IMR-90 (cell line): Measurements from ENCODE around the gene CNP. TPM values are rescaled to one million over a fixed set of nuclear protein-coding genes. Genes with fewer than 3 reads are reported as not detected.

ENCODE experiments used
- ATAC-seq: fragments of 200-7000 bp; cut with Tn5 transposase; 2 replicates; pipeline ENCODE4 v1.9.1; 2020; ENCODE audit warnings: low read depth, mild to moderate bottlenecking, moderate library complexity
- BruUV-seq: library from RNA; stranded (reverse); fragments of 400-500 nt; replicated peaks from 2 replicates; lab custom pipeline; 2021; lab: Mats Ljungman, UMichigan
- CTCF ChIA-PET: fragments of 300-600 bp; formaldehyde crosslinking; extraction: SDS; loops from one replicate; lab custom pipeline; 2021; ENCODE audit warnings: antibody characterized with exemption; lab: Yijun Ruan, JAX
- POLR2A ChIA-PET: fragments of 300-600 bp; sonication (Branson Sonifier 250); formaldehyde crosslinking; loops from one replicate; lab custom pipeline; 2022; ENCODE audit warnings: antibody characterized with exemption; ENCODE audit not compliant: unreplicated experiment; lab: Charles Lee
- DNase-seq: peaks from one replicate; pipeline ENCODE4 v3.0.0; 2013
- H2AFZ ChIP-seq: replicated peaks from 2 replicates; pipeline ENCODE3; 2013; ENCODE audit warnings: low read length, mild to moderate bottlenecking; ENCODE audit not compliant: poor library complexity
- H2AK5ac ChIP-seq: 2 replicates; pipeline ENCODE4 v1.6.1; 2013; ENCODE audit warnings: low read depth, low read length, inconsistent platforms
- H2AK9ac ChIP-seq: replicated peaks from 2 replicates; pipeline ENCODE3; 2013; ENCODE audit warnings: mild to moderate bottlenecking, low read depth, low read length, moderate library complexity; ENCODE audit not compliant: poor library complexity
- H2BK120ac ChIP-seq: 2 replicates; pipeline ENCODE4 v1.6.1; 2013; ENCODE audit warnings: low read depth, low read length, inconsistent platforms
- H2BK15ac ChIP-seq: 3 replicates; pipeline ENCODE4 v1.6.1; 2013; ENCODE audit warnings: low read depth, low read length, inconsistent platforms
- H2BK20ac ChIP-seq: 2 replicates; pipeline ENCODE4 v1.6.1; 2013; ENCODE audit warnings: low read depth, mild to moderate bottlenecking, inconsistent platforms, low read length, moderate library complexity
- H2BK5ac ChIP-seq: 2 replicates; pipeline ENCODE4 v1.6.1; 2013; ENCODE audit warnings: mild to moderate bottlenecking, low read depth, low read length, inconsistent platforms; ENCODE audit not compliant: poor library complexity, severe bottlenecking
- H3K14ac ChIP-seq: replicated peaks from 2 replicates; pipeline ENCODE4 v1.6.1; 2013; ENCODE audit warnings: low read depth, low read length, inconsistent platforms
- H3K18ac ChIP-seq: 2 replicates; pipeline ENCODE4 v1.6.1; 2013; ENCODE audit warnings: low read depth, low read length, control low read depth
- H3K23ac ChIP-seq: 2 replicates; pipeline ENCODE4 v1.6.1; 2013; ENCODE audit warnings: low read depth, low read length, inconsistent platforms
- H3K27ac ChIP-seq: 2 replicates; pipeline ENCODE4 v1.5.1; 2013; ENCODE audit warnings: mild to moderate bottlenecking, control low read depth, low read length; ENCODE audit not compliant: insufficient read depth
- H3K27me3 ChIP-seq: 2 replicates; pipeline ENCODE4 v1.6.1; 2013; ENCODE audit warnings: low read length; ENCODE audit not compliant: control insufficient read depth, insufficient read depth
- H3K36me3 ChIP-seq: 2 replicates; pipeline ENCODE4 v1.6.1; 2013; ENCODE audit warnings: low read length, mixed read lengths; ENCODE audit not compliant: control insufficient read depth, insufficient read depth
- H3K4ac ChIP-seq: 2 replicates; pipeline ENCODE4 v1.6.1; 2013; ENCODE audit warnings: low read depth, low read length, inconsistent platforms
- H3K4me1 ChIP-seq: 2 replicates; pipeline ENCODE4 v1.6.1; 2013; ENCODE audit warnings: low read length, mixed read lengths; ENCODE audit not compliant: control insufficient read depth, insufficient read depth
- H3K4me2 ChIP-seq: 2 replicates; pipeline ENCODE4 v1.6.1; 2013; ENCODE audit warnings: low read depth, mild to moderate bottlenecking, control low read depth, low read length, moderate library complexity
- H3K4me3 ChIP-seq: 2 replicates; pipeline ENCODE4 v1.5.1; 2013; ENCODE audit warnings: low read depth, mild to moderate bottlenecking, control low read depth, low read length, moderate library complexity; ENCODE audit not compliant: insufficient read depth
- H3K56ac ChIP-seq: 2 replicates; pipeline ENCODE4 v1.6.1; 2013; ENCODE audit warnings: low read length, inconsistent platforms; ENCODE audit not compliant: insufficient read depth; ENCODE audit errors: extremely low read depth
- H3K79me1 ChIP-seq, 2 experiments: 2 replicates each; pipeline ENCODE4 v1.6.1; 2013; ENCODE audit warnings: low read length in 2 of 2, inconsistent platforms in 1 of 2, low read depth in 1 of 2
- H3K9ac ChIP-seq: 2 replicates; pipeline ENCODE4 v1.6.1; 2013; ENCODE audit warnings: low read depth, low read length, control low read depth
- H3K9me1 ChIP-seq: 2 replicates; pipeline ENCODE4 v1.6.1; 2013; ENCODE audit warnings: low read length, inconsistent platforms; ENCODE audit not compliant: insufficient read depth
- H3K9me3 ChIP-seq: 2 replicates; pipeline ENCODE4 v1.6.1; 2013; ENCODE audit warnings: low read length; ENCODE audit not compliant: control insufficient read depth, insufficient read depth
- H4K20me1 ChIP-seq: 2 replicates; pipeline ENCODE4 v1.6.1; 2013; ENCODE audit warnings: low read length, inconsistent platforms; ENCODE audit not compliant: insufficient read depth
- H4K5ac ChIP-seq: 2 replicates; pipeline ENCODE4 v1.6.1; 2013; ENCODE audit warnings: mild to moderate bottlenecking, low read depth, low read length, control low read depth
- H4K8ac ChIP-seq, 2 experiments: 2 replicates each; pipeline ENCODE4 v1.6.1; 2013; ENCODE audit warnings: low read depth in 2 of 2, low read length in 2 of 2, control low read depth in 1 of 2, inconsistent platforms in 1 of 2
- H4K91ac ChIP-seq: 2 replicates; pipeline ENCODE4 v1.6.1; 2013; ENCODE audit warnings: low read depth, low read length, inconsistent platforms; ENCODE audit not compliant: insufficient read depth
- BHLHE40 ChIP-seq: fragments of 150-350 bp; IDR thresholded peaks from 2 replicates; pipeline ENCODE4 v1.6.1; 2016; ENCODE audit warnings: mild to moderate bottlenecking, low read depth, low read length
- CEBPB ChIP-seq: IDR thresholded peaks from 2 replicates; pipeline ENCODE4 v1.6.1; 2012; ENCODE audit warnings: low read depth, low read length, improper control_type of control experiment
- CHD1 ChIP-seq: IDR thresholded peaks from 2 replicates; pipeline ENCODE4 v1.6.1; 2012; ENCODE audit warnings: low read depth, low read length, improper control_type of control experiment
- MAFK ChIP-seq: IDR thresholded peaks from 2 replicates; pipeline ENCODE4 v1.6.1; 2012; ENCODE audit warnings: low read depth, low read length, improper control_type of control experiment
- MAZ ChIP-seq: IDR thresholded peaks from 2 replicates; pipeline ENCODE4 v1.6.1; 2012; ENCODE audit warnings: low read depth, mild to moderate bottlenecking, low read length, improper control_type of control experiment, moderate library complexity, borderline replicate concordance
- MXI1 ChIP-seq: IDR thresholded peaks from 2 replicates; pipeline ENCODE4 v1.6.1; 2012; ENCODE audit warnings: low read depth, mild to moderate bottlenecking, low read length, moderate library complexity, borderline replicate concordance
- POLR2A ChIP-seq: IDR thresholded peaks from 2 replicates; pipeline ENCODE4 v1.6.1; 2012; ENCODE audit warnings: mild to moderate bottlenecking, low read depth, low read length
- RAD21 ChIP-seq: IDR thresholded peaks from 2 replicates; pipeline ENCODE4 v1.6.1; 2012; ENCODE audit warnings: low read length, improper control_type of control experiment
- RCOR1 ChIP-seq: IDR thresholded peaks from 2 replicates; pipeline ENCODE4 v1.6.1; 2012; ENCODE audit warnings: mild to moderate bottlenecking, low read length, improper control_type of control experiment; ENCODE audit not compliant: insufficient replicate concordance
- RFX5 ChIP-seq: IDR thresholded peaks from 2 replicates; pipeline ENCODE4 v1.8.0; 2012; ENCODE audit warnings: low read depth, mild to moderate bottlenecking, low read length, moderate library complexity
- SMC3 ChIP-seq: fragments of 150-350 bp; IDR thresholded peaks from 2 replicates; pipeline ENCODE4 v1.6.1; 2016; ENCODE audit warnings: low read depth, mild to moderate bottlenecking, antibody characterized with exemption, low read length, moderate library complexity
- WGBS, 2 experiments: methylation state at CpG; one replicate each; pipeline versions ENCODE4 v1.1.5 to v1.1.7; 2013; ENCODE audit warnings: missing lambda C conversion rate in 2 of 2; ENCODE audit not compliant: insufficient read length in 1 of 2; ENCODE audit errors: extremely low coverage in 2 of 2; 5-methylcytosine and 5-hydroxymethylcytosine counted together
- dilution Hi-C: fragments of 300-500 bp; cut with HindIII; formaldehyde crosslinking; loops from one replicate; pipeline ENCODE4 v1.14.3; 2018; ENCODE audit warnings: low sequenced_read_pairs; ENCODE audit not compliant: unreplicated experiment
- in situ Hi-C: fragments of 300-500 bp; cut with MboI; formaldehyde crosslinking; loops from 3 replicates; pipeline ENCODE4 v1.14.3; 2019; ENCODE audit warnings: low sequenced_read_pairs, inconsistent platforms, mixed read lengths
- intact Hi-C: fragments of 100-400 bp; cut with micrococcal nuclease; formaldehyde crosslinking; loops from 2 replicates; pipeline ENCODE4 v1.10.0; 2022
- polyA plus RNA-seq, 3 experiments: library from polyadenylated mRNA; depleted of rRNA; stranded (reverse); fragments of >200 nt; gene quantifications; 2 replicates each; pipeline ENCODE4 v1.2.3, GENCODE V29; 2012; ENCODE audit warnings: low replicate concordance in 1 of 3
- total RNA-seq: library from RNA; depleted of rRNA; stranded (reverse); fragments of >200 nt; gene quantifications from 2 replicates; pipeline ENCODE4 v1.2.3, GENCODE V29; 2012
- TF ChIP-seq, protein P1 (sequence below): fragments of 150-350 bp; IDR thresholded peaks from 2 replicates; pipeline ENCODE4 v1.6.1; 2017; ENCODE audit warnings: mild to moderate bottlenecking, antibody characterized with exemption, low read length, low read depth
- TF ChIP-seq, protein P2 (sequence below): conservative IDR thresholded peaks from 2 replicates; pipeline ENCODE4 v1.5.1; 2012; ENCODE audit warnings: mild to moderate bottlenecking, low read depth, low read length, improper control_type of control experiment
- TF ChIP-seq, protein P3 (sequence below): fragments of 150-350 bp; IDR thresholded peaks from 2 replicates; pipeline ENCODE4 v1.6.1; 2016; ENCODE audit warnings: low read depth, mild to moderate bottlenecking, low read length, moderate library complexity, borderline replicate concordance

The CNP gene
- total and polyA plus RNA-seq, 2 of the 4 experiments (the other 2 are of a cell fraction): 45.5 to 46.4 TPM

DNA sequence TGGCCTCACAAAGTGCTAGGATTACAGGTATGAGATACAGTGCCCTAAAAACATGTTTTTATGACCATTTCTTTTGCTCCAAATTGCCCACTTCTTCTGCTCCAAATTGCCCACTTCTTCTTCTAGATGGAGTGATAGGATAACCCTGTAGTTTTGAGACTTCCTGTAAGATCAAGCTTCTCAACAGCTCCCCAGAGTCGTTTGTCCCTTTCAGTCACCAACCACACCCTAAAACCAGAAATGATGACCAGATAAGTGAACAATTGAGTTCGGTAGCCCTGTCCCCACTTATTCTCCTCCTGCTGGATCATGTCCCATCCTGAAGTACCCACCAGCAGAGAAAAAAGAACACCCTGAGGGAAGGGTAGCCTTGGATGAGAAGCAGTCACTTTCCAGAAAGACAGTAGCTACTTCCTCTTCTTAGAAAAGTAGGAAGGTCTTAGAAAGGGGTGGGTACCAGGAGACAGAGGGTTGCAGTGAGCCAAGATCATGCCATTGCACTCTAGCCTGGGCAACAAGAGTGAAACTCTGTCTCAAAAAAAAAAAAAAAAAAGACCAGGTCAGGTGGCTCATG is 33.7 kb upstream of the CNP start:
- H3K4ac ChIP-seq: no peak overlapping the region
- H3K9me1 ChIP-seq: peaks cover 9% of the 10 kb centered on the region
- ChIA-PET POLR2A (no interaction called here), CTCF (interaction anchor here (0.7 kb wide), 1 partner anchor 140 kb away, joined by 4 read pairs; no protein-coding TSS in a partner anchor)
- no TSS peak for BruUV-seq
- H4K8ac ChIP-seq: no peak overlapping the region
- H3K23ac ChIP-seq: no peak overlapping the region
- intact Hi-C loops (no loop called here), dilution Hi-C loops (no loop called here), in situ Hi-C loops (no loop called here)
- H2BK5ac ChIP-seq: no peak overlapping the region
- no peak overlapping the region for H4K91ac ChIP-seq
- H3K56ac ChIP-seq: no peak overlapping the region
- H4K20me1 ChIP-seq: no peaks in the 10 kb centered on the region
- no peak overlapping the region for H3K4me3 ChIP-seq
- no peak overlapping the region for H4K5ac ChIP-seq
- DNase-seq (no peak), ATAC-seq (no peak)
- H2BK20ac ChIP-seq: no peak overlapping the region
- H3K27me3 ChIP-seq: no peaks in the 10 kb centered on the region
- H3K4me2 ChIP-seq: no peak overlapping the region
- H3K4me1 ChIP-seq: no peaks in the 10 kb centered on the region; the same call in 1 of the 2 replicates
- no peak overlapping the region for H2AFZ ChIP-seq
- TF ChIP-seq, protein P1, sequence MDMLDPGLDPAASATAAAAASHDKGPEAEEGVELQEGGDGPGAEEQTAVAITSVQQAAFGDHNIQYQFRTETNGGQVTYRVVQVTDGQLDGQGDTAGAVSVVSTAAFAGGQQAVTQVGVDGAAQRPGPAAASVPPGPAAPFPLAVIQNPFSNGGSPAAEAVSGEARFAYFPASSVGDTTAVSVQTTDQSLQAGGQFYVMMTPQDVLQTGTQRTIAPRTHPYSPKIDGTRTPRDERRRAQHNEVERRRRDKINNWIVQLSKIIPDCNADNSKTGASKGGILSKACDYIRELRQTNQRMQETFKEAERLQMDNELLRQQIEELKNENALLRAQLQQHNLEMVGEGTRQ: no peak
- TF ChIP-seq SMC3 (no peak), MAZ (no peak), BHLHE40 (no peak), POLR2A (no peak), MAFK (no peak), CEBPB (no peak), RCOR1 (no peak), CHD1 (no peak), RFX5 (no peak), RAD21 (no peak), MXI1 (no peak)
- TF ChIP-seq, protein P2, sequence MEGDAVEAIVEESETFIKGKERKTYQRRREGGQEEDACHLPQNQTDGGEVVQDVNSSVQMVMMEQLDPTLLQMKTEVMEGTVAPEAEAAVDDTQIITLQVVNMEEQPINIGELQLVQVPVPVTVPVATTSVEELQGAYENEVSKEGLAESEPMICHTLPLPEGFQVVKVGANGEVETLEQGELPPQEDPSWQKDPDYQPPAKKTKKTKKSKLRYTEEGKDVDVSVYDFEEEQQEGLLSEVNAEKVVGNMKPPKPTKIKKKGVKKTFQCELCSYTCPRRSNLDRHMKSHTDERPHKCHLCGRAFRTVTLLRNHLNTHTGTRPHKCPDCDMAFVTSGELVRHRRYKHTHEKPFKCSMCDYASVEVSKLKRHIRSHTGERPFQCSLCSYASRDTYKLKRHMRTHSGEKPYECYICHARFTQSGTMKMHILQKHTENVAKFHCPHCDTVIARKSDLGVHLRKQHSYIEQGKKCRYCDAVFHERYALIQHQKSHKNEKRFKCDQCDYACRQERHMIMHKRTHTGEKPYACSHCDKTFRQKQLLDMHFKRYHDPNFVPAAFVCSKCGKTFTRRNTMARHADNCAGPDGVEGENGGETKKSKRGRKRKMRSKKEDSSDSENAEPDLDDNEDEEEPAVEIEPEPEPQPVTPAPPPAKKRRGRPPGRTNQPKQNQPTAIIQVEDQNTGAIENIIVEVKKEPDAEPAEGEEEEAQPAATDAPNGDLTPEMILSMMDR: no peak
- TF ChIP-seq, protein P3, sequence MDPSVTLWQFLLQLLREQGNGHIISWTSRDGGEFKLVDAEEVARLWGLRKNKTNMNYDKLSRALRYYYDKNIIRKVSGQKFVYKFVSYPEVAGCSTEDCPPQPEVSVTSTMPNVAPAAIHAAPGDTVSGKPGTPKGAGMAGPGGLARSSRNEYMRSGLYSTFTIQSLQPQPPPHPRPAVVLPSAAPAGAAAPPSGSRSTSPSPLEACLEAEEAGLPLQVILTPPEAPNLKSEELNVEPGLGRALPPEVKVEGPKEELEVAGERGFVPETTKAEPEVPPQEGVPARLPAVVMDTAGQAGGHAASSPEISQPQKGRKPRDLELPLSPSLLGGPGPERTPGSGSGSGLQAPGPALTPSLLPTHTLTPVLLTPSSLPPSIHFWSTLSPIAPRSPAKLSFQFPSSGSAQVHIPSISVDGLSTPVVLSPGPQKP: no peak
- H3K9ac ChIP-seq: no peak overlapping the region
- H2BK120ac ChIP-seq: no peak overlapping the region
- no peak overlapping the region for H2BK15ac ChIP-seq
- WGBS, 2 experiments: no CpG with 5 or more reads among the region's 2 CpGs
- no peak overlapping the region for H3K14ac ChIP-seq
- no peak overlapping the region for H3K27ac ChIP-seq
- H3K36me3 ChIP-seq: peaks cover 3% of the 10 kb centered on the region
- H3K79me1 ChIP-seq: peaks cover 3 to 13% of the 10 kb centered on the region in 2 experiments; a peak in 2 of 4 replicates
- H2AK5ac ChIP-seq: no peak overlapping the region
- no peak overlapping the region for H3K18ac ChIP-seq
- H3K9me3 ChIP-seq: no peaks in the 10 kb centered on the region
- no peak overlapping the region for H2AK9ac ChIP-seq
